Kidney (tissue), 14 donors: ENCODE data around the gene SH2B2. TPM values are rescaled to one million over a fixed set of nuclear protein-coding genes. Genes with fewer than 3 reads are reported as not detected.

ENCODE experiments used
- DNase-seq, 5 donors: peaks; one replicate each; pipeline ENCODE4 v3.0.0-alpha.2; 2013 to 2020
- FAIRE-seq: peaks from 2 replicates; lab custom pipeline; 2012; peaks lifted over from hg19 to GRCh38; lab: Jason Lieb, UNC
- H3K27ac ChIP-seq, 2 donors: one replicate each; pipeline ENCODE4 v1.7.0; 2013; ENCODE audit warnings: low read depth in 2 of 2, low read length in 2 of 2, inconsistent platforms in 1 of 2
- H3K27me3 ChIP-seq: one replicate; pipeline ENCODE4 v1.7.1; 2013; ENCODE audit warnings: low read length, inconsistent platforms; ENCODE audit not compliant: control insufficient read depth, insufficient read depth
- H3K36me3 ChIP-seq, 3 donors: one replicate each; pipeline versions ENCODE4 v1.7.0 to v1.7.1; 2013; ENCODE audit warnings: low read length in 3 of 3, control low read depth in 1 of 3, inconsistent platforms in 1 of 3; ENCODE audit not compliant: insufficient read depth in 3 of 3, control insufficient read depth in 2 of 3
- H3K4me1 ChIP-seq, 3 donors: one replicate each; pipeline versions ENCODE4 v1.7.0 to v1.7.1; 2013; ENCODE audit warnings: low read length in 3 of 3, inconsistent platforms in 1 of 3, low read depth in 1 of 3; ENCODE audit not compliant: control insufficient read depth in 2 of 3, insufficient read depth in 2 of 3
- H3K4me3 ChIP-seq, 3 donors: one replicate each; pipeline versions ENCODE4 v1.7.0 to v1.8.1; 2013; ENCODE audit warnings: low read length in 3 of 3, control low read depth in 1 of 3, inconsistent platforms in 1 of 3
- H3K9ac ChIP-seq, 3 donors: one replicate each; pipeline versions ENCODE4 v1.7.0 to v1.7.1; 2013; ENCODE audit warnings: low read length in 3 of 3, control low read depth in 1 of 3, inconsistent platforms in 1 of 3
- H3K9me3 ChIP-seq, 3 donors: one replicate each; pipeline versions ENCODE4 v1.7.0 to v1.7.1; 2013; ENCODE audit warnings: low read length in 3 of 3, control low read depth in 1 of 3, inconsistent platforms in 1 of 3; ENCODE audit not compliant: control insufficient read depth in 2 of 3, insufficient read depth in 1 of 3
- intact Hi-C: fragments of 100-400 bp; cut with DNase I; formaldehyde crosslinking; loops from one replicate; pipeline ENCODE4 v1.11.1; 2022
- polyA plus RNA-seq: library from polyadenylated mRNA; stranded (reverse); fragments of 350-450 nt; fragmentation: Illumina TruSeq; extraction: RNeasy Lipid Tissue Mini Kit (QIAGEN cat#74804); gene quantifications from one replicate; pipeline ENCODE4 v1.2.3, GENCODE V29; 2014; ENCODE audit warnings: low read depth, low replicate concordance; ENCODE audit not compliant: insufficient read depth
- total RNA-seq: library from RNA; stranded (reverse); fragmentation: NEBNext Ultra II Directional; extraction: Animal tissue kit (Norgen Biotek cat#: 25700); gene quantifications from one replicate; pipeline ENCODE4 v1.2.1, GENCODE V29; 2021
- TF ChIP-seq, protein P1 (sequence below): IDR thresholded peaks from 3 replicates; pipeline ENCODE4 v1.5.1; 2012; ENCODE audit warnings: mild to moderate bottlenecking, moderate library complexity, borderline replicate concordance; ENCODE audit not compliant: insufficient read depth; ENCODE audit errors: extremely low read depth
- donor health status: control.
- donor health status: control.
- donor health status: control.
- donor health status: control.
- donor health status: control.
- donor health status: DM: yes; HTN: yes; CAD: no.
- donor health status: Normal renal cell carcinoma (clear cell type).

SH2B2 gene
- total and polyA plus RNA-seq, 2 donors from 2014 or later = 4.5 to 11.0 TPM

GRCh38 chr7:102296179-102296438 is 9.4 kb downstream of the SH2B2 start:
- intact Hi-C loops = no loop called here
- H3K27me3 ChIP-seq = peaks cover 2% of the 10 kb centered on the region
- FAIRE-seq (no peak), DNase-seq (peak in 1 of 5 donors; percentile 19)
- H3K9me3 ChIP-seq = no peaks in the 10 kb centered on the region
- TF ChIP-seq, protein P1, sequence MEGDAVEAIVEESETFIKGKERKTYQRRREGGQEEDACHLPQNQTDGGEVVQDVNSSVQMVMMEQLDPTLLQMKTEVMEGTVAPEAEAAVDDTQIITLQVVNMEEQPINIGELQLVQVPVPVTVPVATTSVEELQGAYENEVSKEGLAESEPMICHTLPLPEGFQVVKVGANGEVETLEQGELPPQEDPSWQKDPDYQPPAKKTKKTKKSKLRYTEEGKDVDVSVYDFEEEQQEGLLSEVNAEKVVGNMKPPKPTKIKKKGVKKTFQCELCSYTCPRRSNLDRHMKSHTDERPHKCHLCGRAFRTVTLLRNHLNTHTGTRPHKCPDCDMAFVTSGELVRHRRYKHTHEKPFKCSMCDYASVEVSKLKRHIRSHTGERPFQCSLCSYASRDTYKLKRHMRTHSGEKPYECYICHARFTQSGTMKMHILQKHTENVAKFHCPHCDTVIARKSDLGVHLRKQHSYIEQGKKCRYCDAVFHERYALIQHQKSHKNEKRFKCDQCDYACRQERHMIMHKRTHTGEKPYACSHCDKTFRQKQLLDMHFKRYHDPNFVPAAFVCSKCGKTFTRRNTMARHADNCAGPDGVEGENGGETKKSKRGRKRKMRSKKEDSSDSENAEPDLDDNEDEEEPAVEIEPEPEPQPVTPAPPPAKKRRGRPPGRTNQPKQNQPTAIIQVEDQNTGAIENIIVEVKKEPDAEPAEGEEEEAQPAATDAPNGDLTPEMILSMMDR = no peak
- H3K4me3 ChIP-seq = no peak overlapping the region
- no peak overlapping the region for H3K9ac ChIP-seq
- H3K27ac ChIP-seq = no peak overlapping the region
- H3K4me1 ChIP-seq = no peaks in the 10 kb centered on the region
- H3K36me3 ChIP-seq = no peaks in the 10 kb centered on the region

- H3K4me3 ChIP-seq = no peak overlapping the region
- intact Hi-C loops = no loop called here
- FAIRE-seq (no peak), DNase-seq (peak in 1 of 5 donors; percentile 21)
- no peak overlapping the region for H3K9ac ChIP-seq
- H3K27me3 ChIP-seq = peaks cover 2% of the 10 kb centered on the region
- H3K4me1 ChIP-seq = no peaks in the 10 kb centered on the region
- TF ChIP-seq, protein P1 = no peak
- no peaks in the 10 kb centered on the region for H3K36me3 ChIP-seq
- no peak overlapping the region for H3K27ac ChIP-seq
- H3K9me3 ChIP-seq = no peaks in the 10 kb centered on the region
These were observed 9.8 kb downstream of the SH2B2 start for GRCh38 chr7:102296514-102296913.

GRCh38 chr7:102297487-102298218 is 11.0 kb downstream of the SH2B2 start:
- no peak overlapping the region for H3K4me3 ChIP-seq
- peak in 1 of 5 donors; percentile 24 for DNase-seq
- H3K36me3 ChIP-seq = no peaks in the 10 kb centered on the region
- intact Hi-C loops = no loop called here
- no peak for FAIRE-seq
- peaks cover 2% of the 10 kb centered on the region for H3K27me3 ChIP-seq
- H3K4me1 ChIP-seq = no peaks in the 10 kb centered on the region
- TF ChIP-seq, protein P1 = no peak
- H3K27ac ChIP-seq = no peak overlapping the region
- no peak overlapping the region for H3K9ac ChIP-seq
- H3K9me3 ChIP-seq = no peaks in the 10 kb centered on the region
